ENCODE results near the gene SPTBN2.
"Not testable (repeated sequence)": the region's sequence is repeated elsewhere in the genome, so short reads cannot be mapped to it uniquely, and the experiment has no call there.

The SPTBN2 gene

GRCh38 chr11:66728693-66729385, at the start of gene SPTBN2:
SPTBN2 (minus strand) TSS chr11:66729216; CDS start chr11:66721240, 7,976 bp downstream.
- no peak for DNase-seq

DNA sequence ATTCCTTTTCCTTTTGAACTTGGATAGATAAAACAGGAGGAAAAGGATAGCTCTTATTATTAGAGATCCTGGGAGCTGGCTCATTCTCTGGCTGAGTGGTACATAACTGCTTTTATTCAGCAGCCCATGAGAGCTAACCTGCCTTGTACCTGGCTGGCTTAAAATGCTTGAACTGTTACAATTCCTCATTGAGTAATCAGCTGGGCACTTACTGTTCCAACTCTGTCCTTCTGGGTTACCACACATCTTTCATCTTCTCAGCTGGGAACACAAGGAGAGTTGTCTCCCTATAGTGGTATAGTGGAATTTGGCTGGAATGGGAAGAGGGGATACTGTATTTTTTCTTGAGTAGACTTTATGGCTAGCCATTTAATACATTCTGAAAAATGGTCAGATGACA, 39.8 kb upstream of the SPTBN2 start:
- no peak for DNase-seq

- no peak for DNase-seq
These were observed 39.1 kb upstream of the SPTBN2 start for GRCh38 chr11:66768088-66768521.

- DNase-seq: no peak
These were observed 38.6 kb upstream of the SPTBN2 start for GRCh38 chr11:66767666-66768065.

DNA sequence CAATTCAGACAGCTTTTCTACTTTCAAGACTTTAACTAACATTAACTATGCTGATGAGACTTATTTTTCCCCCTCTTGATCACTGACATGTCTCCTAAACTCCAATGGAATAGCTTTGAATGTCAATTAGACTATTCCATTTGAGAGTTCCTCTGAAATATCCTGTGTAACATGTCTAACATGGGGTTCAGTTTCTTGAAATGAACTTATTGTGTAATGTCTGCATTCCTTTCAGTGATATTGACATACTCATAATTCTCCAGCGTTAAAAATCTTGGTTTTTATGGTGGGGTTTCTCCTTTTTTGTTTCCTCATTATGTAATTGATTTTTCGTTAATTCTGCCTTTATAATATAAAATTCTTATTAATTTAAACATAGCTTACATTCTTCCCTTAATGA, 37.7 kb upstream of the SPTBN2 start:
- DNase-seq: no peak

DNA sequence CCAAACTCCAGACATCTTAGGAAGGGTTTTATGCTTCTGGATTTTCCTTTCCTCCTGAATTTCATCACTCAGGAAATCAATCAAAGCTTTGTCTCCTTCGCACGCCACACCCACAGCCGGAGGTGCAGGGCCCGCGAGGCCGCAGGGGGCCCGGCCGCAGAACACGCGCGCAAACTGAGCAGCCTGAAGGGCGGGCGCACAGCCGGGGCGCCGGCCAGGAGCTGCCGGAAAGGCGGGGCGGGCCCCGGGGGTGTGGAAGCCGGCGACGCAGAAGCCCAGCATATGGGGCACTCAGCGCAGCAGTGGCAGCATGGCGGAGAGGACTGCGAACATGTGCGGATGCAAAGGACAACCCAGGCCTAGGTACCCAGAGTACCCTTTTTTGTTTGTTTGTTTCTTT, 33.1 kb upstream of the SPTBN2 start:
- DNase-seq: no peak

- no peak for DNase-seq
These were observed 23.1 kb upstream of the SPTBN2 start for GRCh38 chr11:66752148-66752547.

DNA sequence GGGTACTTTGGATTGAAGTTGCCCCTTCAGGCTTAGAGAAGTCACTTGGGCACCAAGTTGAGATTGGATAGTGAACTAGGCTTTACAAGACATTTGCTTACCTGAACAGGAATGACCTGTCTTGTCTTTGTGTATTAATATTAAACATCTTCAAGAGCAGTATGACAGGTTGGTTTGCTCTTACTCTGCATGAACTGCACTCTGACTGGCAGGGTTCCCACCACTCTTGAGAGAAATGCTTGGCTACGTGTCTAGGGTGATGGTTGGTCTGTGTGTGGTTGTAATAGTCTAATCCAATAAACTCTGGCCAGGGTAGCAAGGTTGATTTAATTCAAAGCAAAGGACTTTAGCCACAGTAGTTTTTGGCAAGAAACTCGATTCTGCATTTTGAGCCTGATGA, 20.1 kb upstream of the SPTBN2 start:
- DNase-seq: no peak

DNA sequence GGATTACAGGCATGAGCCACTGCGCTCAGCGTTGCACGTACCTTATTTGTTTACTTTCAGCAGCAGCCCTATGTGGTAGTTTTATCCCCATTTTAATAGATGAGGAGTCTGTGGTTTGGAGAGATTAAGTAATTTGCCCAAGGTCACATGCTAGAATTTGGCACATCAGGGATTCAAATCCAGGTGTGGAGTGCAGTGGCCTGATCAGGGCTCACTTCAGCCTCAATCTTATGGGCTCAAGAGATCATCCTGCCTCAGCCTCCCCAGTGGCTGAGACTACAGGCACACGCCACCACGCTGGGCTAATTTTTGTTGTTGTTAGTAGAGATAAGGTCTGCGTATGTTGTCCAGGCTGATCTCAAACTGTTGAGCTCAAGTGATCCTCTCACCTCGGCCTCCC, 18.5 kb upstream of the SPTBN2 start:
- DNase-seq: no peak

GRCh38 chr11:66745356-66746235, 16.6 kb upstream of the SPTBN2 start:
- no peak for DNase-seq

- peak; percentile 87 for DNase-seq
These were observed 15.7 kb upstream of the SPTBN2 start for GRCh38 chr11:66744485-66745355.

DNA sequence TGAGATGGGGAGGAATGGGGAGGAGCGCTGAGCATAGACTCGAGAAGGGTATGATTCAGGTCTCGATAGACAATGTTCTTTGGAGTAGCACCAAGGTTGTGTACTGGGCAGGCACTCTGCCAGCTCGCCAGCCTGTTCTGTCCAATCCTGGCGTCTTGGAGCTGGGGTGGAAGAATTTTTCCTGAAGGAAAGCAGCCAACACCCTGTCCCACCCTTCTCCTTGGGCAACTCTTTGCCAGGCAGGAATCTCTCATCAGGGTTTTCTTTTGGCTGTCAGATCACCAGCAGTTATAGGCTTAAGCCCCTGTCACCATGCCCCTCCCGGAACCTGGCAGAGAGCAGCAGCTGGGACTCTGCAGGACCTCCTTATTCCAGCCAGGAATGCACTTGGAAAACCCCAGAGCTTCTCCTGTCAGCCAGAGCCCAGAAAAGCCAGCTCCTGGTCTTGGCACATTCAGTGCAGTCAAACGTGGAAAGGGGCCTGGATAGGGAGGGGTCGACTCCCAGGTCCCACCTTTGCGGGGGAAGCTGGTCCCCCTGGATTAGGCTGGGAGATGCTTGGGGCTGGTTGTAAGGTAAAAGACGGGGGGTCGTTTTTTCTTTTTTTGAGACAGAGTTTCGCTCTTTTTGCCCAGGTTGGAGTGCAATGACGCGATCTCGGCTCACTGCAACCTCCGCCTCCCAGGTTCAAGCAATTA, 14.4 kb upstream of the SPTBN2 start:
- DNase-seq: no peak

DNA sequence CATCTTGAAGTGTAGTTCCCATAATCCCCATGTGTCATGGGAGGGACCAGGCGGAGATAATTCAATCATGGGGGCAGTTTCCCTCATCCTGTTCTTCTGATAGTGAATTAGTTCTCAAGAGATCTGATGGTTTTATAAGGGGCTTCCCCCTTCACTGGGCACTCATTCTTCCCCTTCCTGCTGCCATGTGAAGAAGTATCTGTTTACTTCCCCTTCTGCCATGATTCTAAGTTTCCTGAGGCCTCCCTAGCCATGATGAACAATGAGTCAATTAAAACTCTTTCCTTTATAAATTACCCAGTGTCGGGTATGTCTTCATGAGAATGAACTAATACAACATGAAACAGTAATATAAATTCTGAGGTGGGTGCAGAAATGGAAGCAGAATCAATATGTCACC, 12.1 kb upstream of the SPTBN2 start:
- DNase-seq: no peak

DNA sequence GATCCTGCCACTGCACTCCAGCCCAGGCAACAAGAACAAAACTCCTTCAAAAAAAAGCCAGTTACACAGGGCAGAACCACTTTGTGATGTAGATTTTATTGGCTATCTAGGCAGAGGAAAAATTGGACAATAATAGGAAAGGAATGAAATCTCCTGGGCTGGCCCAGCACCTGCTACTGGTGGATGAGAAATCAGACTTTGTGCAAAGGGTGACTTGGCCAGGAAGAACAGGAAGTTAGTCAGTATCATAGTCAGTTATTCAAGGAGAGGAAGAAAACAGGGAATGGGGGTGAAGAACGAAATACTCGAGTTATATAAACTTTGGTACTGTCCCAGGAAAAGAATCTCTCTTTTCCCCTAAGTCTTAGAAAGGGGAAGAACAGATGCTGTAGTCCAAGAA, 11.0 kb upstream of the SPTBN2 start:
- DNase-seq: no peak

- DNase-seq: no peak
These were observed 5.2 kb upstream of the SPTBN2 start for GRCh38 chr11:66734215-66734614.

GRCh38 chr11:66729447-66729846, 431 bp upstream of the SPTBN2 start:
- DNase-seq: no peak

DNA sequence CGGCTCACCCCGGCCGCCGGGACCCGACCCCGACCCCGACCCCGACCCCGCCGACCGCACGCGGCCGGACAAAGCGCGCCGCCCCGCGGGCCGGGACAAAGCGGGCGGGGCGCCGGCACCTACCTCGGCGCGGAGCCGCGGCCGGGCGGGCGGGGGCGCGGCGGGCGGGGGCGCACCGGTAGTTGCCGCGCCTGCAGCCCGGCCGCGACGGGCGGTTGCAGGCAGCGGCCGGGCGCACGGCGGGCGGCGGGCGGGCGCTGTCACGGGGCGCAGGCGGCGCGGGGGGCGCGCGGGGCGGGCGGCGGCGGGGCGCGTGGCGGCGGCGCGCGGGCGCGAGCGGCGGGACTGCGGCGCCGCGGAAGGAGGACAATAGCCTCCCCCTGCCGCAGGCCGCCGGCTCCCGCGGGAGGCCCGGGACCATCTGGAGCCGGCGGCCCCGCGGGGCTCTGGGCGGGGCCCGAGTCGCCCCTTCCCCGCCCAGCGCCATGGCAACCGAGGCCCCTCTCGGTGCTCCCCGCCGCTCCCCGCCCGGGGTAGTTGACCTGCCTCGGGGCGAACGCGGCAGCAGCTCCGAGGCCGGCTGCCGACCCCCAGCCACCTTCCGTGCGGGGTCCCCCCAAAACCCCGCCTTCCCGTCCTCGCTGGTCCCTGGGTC, 851 bp downstream of the SPTBN2 start:
- DNase-seq: no peak

- DNase-seq: no peak
These were observed 1.6 kb downstream of the SPTBN2 start for GRCh38 chr11:66727282-66728037.

GRCh38 chr11:66725647-66726046, 3.4 kb downstream of the SPTBN2 start:
- no peak for DNase-seq

DNA sequence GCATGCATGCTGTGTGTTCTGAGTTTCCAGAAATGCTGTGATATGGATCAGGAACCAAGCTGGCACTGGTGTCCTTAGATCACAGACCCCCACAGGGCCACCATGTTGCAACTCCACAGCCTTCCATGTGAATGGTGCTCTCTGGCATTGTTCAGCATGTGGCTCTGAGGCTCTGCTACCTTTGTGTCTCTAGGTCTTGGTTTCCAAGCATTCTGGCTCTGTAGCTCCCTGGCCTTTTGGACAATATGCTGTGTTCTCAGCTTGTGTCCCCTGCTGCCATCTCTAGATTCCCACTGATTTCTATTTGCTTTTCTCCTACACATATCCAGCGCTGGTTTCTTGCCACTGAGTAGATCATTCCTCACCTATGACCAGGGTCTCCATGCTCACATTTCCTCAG, 3.9 kb downstream of the SPTBN2 start:
- DNase-seq: no peak

- DNase-seq: not testable (repeated sequence)
These were observed 4.8 kb downstream of the SPTBN2 start for GRCh38 chr11:66724167-66724566.
